Ishikawa (cell line): Measurements from ENCODE around the gene AIG1.

Experiments
- CEBPB ChIP-seq: IDR thresholded peaks from 2 replicates; pipeline ENCODE4 v1.6.1; 2012
- CREB1 ChIP-seq: IDR thresholded peaks from 2 replicates; pipeline ENCODE4 v1.6.1; 2012; ENCODE audit warnings: low read depth
- EGR1 ChIP-seq: IDR thresholded peaks from 2 replicates; pipeline ENCODE4 v1.6.1; 2012
- EP300 ChIP-seq: IDR thresholded peaks from 2 replicates; pipeline ENCODE4 v1.6.1; 2012; ENCODE audit warnings: borderline replicate concordance
- FOXM1 ChIP-seq: IDR thresholded peaks from 2 replicates; pipeline ENCODE4 v1.6.1; 2012; ENCODE audit warnings: low read depth, borderline replicate concordance
- NFIC ChIP-seq: IDR thresholded peaks from 2 replicates; pipeline ENCODE4 v1.6.1; 2012
- RAD21 ChIP-seq: IDR thresholded peaks from 2 replicates; pipeline ENCODE4 v1.6.1; 2012; ENCODE audit warnings: low read depth
- TAF1 ChIP-seq: IDR thresholded peaks from 2 replicates; pipeline ENCODE4 v1.6.1; 2012; ENCODE audit warnings: low read depth, mild to moderate bottlenecking
- TCF12 ChIP-seq: IDR thresholded peaks from 2 replicates; pipeline ENCODE4 v1.6.1; 2012; ENCODE audit warnings: low read depth
- TEAD4 ChIP-seq: IDR thresholded peaks from 2 replicates; pipeline ENCODE4 v1.6.1; 2012
- YY1 ChIP-seq: IDR thresholded peaks from 2 replicates; pipeline ENCODE4 v1.6.1; 2012; ENCODE audit warnings: low read depth
- ZBTB7A ChIP-seq: IDR thresholded peaks from 2 replicates; pipeline ENCODE4 v1.6.1; 2012; ENCODE audit warnings: low read depth
- TF ChIP-seq, protein P1 (sequence below): IDR thresholded peaks from 2 replicates; pipeline ENCODE4 v1.6.1; 2012
- TF ChIP-seq, protein P2 (sequence below): IDR thresholded peaks from 2 replicates; pipeline ENCODE4 v1.6.1; 2012; ENCODE audit warnings: low read depth, mild to moderate bottlenecking
- TF ChIP-seq, protein P3 (sequence below): IDR thresholded peaks from 2 replicates; pipeline ENCODE4 v1.6.1; 2012

Gene AIG1

DNA sequence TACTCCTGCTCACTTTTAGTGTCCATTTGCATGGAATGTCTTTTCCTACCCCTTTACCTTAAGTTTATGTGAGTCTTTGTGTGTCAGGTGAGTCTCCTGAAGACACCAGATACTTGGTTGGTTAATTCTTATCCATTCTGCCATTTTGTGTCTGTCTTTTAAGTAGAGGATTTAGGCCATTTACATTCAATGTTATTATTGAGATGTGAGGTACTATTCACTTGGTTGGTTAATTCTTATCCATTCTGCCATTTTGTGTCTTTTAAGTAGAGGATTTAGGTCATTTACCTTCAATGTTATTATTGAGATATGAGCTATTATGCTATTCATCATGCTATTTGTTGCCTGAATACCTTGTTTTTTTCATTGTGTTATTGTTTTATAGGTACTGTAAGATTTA, 113.8 kb downstream of the AIG1 start:
- TF ChIP-seq RAD21: no peak
- TF ChIP-seq ZBTB7A: no peak

DNA sequence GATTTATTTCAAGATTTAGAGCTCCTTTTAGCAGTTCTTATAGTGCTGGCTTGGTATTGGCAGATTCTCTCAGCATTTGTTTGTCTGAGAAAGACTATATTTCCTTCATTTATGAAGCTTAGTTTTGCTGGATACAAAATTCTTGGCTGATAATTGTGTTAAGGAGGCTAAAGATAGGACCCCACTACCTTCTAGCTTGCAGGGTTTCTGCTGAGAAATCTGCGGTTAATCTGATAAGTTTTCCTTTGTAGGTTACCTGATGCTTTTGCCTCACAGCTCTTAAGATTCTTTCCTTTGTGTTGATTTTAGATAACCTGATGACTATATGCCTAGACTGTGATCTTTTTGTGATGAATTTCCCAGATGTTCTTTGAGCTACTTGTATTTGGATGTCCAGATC, 114.3 kb downstream of the AIG1 start:
- TF ChIP-seq CREB1 (no peak), EGR1 (no peak), CEBPB (no peak), FOXM1 (no peak), TAF1 (no peak), EP300 (no peak), RAD21 (no peak), YY1 (no peak), NFIC (no peak), ZBTB7A (no peak), TEAD4 (no peak), TCF12 (no peak)
- TF ChIP-seq, protein P1, sequence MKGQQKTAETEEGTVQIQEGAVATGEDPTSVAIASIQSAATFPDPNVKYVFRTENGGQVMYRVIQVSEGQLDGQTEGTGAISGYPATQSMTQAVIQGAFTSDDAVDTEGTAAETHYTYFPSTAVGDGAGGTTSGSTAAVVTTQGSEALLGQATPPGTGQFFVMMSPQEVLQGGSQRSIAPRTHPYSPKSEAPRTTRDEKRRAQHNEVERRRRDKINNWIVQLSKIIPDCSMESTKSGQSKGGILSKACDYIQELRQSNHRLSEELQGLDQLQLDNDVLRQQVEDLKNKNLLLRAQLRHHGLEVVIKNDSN: no peak
- TF ChIP-seq, protein P2, sequence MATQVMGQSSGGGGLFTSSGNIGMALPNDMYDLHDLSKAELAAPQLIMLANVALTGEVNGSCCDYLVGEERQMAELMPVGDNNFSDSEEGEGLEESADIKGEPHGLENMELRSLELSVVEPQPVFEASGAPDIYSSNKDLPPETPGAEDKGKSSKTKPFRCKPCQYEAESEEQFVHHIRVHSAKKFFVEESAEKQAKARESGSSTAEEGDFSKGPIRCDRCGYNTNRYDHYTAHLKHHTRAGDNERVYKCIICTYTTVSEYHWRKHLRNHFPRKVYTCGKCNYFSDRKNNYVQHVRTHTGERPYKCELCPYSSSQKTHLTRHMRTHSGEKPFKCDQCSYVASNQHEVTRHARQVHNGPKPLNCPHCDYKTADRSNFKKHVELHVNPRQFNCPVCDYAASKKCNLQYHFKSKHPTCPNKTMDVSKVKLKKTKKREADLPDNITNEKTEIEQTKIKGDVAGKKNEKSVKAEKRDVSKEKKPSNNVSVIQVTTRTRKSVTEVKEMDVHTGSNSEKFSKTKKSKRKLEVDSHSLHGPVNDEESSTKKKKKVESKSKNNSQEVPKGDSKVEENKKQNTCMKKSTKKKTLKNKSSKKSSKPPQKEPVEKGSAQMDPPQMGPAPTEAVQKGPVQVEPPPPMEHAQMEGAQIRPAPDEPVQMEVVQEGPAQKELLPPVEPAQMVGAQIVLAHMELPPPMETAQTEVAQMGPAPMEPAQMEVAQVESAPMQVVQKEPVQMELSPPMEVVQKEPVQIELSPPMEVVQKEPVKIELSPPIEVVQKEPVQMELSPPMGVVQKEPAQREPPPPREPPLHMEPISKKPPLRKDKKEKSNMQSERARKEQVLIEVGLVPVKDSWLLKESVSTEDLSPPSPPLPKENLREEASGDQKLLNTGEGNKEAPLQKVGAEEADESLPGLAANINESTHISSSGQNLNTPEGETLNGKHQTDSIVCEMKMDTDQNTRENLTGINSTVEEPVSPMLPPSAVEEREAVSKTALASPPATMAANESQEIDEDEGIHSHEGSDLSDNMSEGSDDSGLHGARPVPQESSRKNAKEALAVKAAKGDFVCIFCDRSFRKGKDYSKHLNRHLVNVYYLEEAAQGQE: no peak
- TF ChIP-seq, protein P3, sequence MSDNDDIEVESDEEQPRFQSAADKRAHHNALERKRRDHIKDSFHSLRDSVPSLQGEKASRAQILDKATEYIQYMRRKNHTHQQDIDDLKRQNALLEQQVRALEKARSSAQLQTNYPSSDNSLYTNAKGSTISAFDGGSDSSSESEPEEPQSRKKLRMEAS: no peak

DNA sequence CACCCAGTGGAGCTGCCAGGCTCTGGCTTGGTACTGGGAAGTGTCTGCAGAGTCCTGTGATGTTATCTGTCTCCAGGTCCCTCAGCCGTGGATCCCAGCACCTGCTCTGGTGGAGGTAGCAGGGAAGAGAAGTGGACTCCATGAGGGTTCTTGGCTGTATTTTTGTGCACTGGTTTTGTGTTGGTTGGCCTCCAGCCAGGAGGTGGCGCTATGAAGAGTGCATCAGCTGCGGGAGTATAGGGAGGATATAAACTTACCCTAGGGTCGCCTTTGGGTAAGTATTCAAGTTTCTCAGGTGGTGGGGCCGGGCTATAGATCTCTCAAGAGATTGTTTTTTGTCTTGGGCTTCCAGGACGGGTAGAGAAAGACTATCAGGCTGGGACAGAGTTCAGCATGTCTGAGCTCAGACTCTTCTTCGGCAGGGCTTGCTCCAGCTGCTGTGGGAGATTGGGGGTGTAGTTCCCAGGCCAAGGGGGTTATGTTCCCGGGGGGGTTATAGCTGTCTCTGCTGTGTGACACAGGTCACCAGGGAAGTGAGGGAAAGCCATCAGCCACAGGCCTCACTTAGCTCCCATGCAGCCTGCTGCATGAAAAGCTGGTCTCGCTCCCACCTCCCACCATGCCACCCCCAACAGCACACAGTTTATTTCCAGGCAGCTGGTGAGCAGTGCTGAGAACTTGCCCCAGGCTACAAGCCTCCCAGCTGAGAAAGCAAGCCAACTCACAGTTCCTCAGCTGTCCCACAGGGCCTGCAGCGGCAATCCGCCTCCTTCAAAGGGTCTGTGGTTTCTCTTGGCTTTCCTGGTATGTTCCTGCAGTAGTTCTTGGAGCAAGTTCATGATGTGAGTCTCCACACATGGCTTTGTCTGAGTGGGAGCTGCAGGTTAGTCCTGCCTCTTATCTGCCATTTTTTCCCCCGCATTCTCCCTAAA, 115.7 kb downstream of the AIG1 start:
- TF ChIP-seq EGR1 (no peak), CEBPB (no peak), NFIC (no peak), TAF1 (no peak), TCF12 (no peak), YY1 (no peak), TEAD4 (no peak), FOXM1 (no peak), ZBTB7A (no peak), EP300 (no peak), CREB1 (no peak), RAD21 (no peak)
- TF ChIP-seq, protein P2: no peak
- TF ChIP-seq, protein P1: no peak
- TF ChIP-seq, protein P3: no peak

DNA sequence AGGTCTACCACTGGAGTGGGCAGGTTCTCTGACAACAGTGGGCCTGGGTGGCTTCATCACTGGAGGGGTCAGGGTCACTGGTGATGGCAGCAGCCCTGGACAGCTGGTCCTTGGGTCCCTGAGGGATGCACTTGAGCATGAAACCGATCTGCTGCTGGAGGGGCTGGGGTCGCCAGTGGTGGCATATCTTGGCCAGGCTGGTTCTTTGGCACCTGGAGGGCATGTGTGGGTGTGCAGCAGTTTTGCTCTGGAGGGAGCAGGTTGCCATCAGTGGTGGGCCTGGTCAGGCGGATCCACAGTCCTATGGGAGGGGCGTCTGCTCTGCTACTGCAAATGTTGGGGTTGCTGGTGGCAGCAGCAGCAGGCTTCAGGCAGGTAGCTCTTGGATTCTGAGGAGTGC, 117.0 kb downstream of the AIG1 start:
- TF ChIP-seq RAD21: no peak
- no peak for TF ChIP-seq FOXM1
- TF ChIP-seq, protein P2: no peak
- TF ChIP-seq TEAD4: no peak
- no peak for TF ChIP-seq CEBPB
- TF ChIP-seq YY1: no peak
- TF ChIP-seq TCF12: no peak
- TF ChIP-seq, protein P1: no peak
- TF ChIP-seq EGR1: no peak
- TF ChIP-seq CREB1: no peak
- no peak for TF ChIP-seq EP300
- no peak for TF ChIP-seq NFIC
- TF ChIP-seq, protein P3: no peak
- TF ChIP-seq TAF1: no peak
- TF ChIP-seq ZBTB7A: no peak
